Activated CD4-positive, alpha-beta T cell treated with anti-CD3 and anti-CD28 coated beads for 24 hours (primary cell): ENCODE measurements around the gene ACE.
"Not testable (repeated sequence)": the region's sequence is repeated elsewhere in the genome, so short reads cannot be mapped to it uniquely, and the experiment has no call there.

ENCODE experiments used
- DNase-seq, 2 donors: peaks; one replicate each; pipeline ENCODE4 v3.0.0-alpha.2; 2020; ENCODE audit warnings: low read depth in 2 of 2

ACE gene

GRCh38 chr17:63444457-63444856 lies 32.4 kb upstream of the ACE start:
- no peak for DNase-seq

- no peak for DNase-seq
Measured at GRCh38 chr17:63445065-63445464, 31.8 kb upstream of the ACE start.

GRCh38 chr17:63445571-63445953 lies 31.3 kb upstream of the ACE start:
- DNase-seq, result peak in 1 of 2 donors; percentile 26

- peak; percentile 48 to 51 for DNase-seq
Measured at GRCh38 chr17:63445954-63446752, 30.7 kb upstream of the ACE start, which contains the start of gene CYB561. CYB561 (minus strand) TSS chr17:63446306; CDS start chr17:63437547, 8,759 bp downstream.

- peak; percentile 13 to 27 for DNase-seq
Measured at GRCh38 chr17:63446753-63447470, 29.9 kb upstream of the ACE start.

GRCh38 chr17:63447471-63448009 lies 29.3 kb upstream of the ACE start:
- no peak for DNase-seq

- DNase-seq, result no peak
Measured at GRCh38 chr17:63448655-63449054, 28.2 kb upstream of the ACE start.

- no peak for DNase-seq
Measured at GRCh38 chr17:63450551-63450950, 26.3 kb upstream of the ACE start.

GRCh38 chr17:63451150-63451549 lies 25.7 kb upstream of the ACE start:
- DNase-seq, result no peak

- DNase-seq, result no peak
Measured at GRCh38 chr17:63452046-63452961, 24.6 kb upstream of the ACE start.

GRCh38 chr17:63452962-63453551 lies 23.8 kb upstream of the ACE start:
- DNase-seq, result no peak

GRCh38 chr17:63454357-63454756 lies 22.5 kb upstream of the ACE start:
- not testable (repeated sequence) for DNase-seq

- DNase-seq, result no peak
Measured at GRCh38 chr17:63454915-63455314, 21.9 kb upstream of the ACE start.

GRCh38 chr17:63455417-63455816 lies 21.4 kb upstream of the ACE start:
- DNase-seq, result no peak

- DNase-seq, result no peak
Measured at GRCh38 chr17:63458478-63458877, 18.4 kb upstream of the ACE start.

- DNase-seq, result no peak
Measured at GRCh38 chr17:63460018-63460417, 16.8 kb upstream of the ACE start.

GRCh38 chr17:63463771-63464170 lies 13.1 kb upstream of the ACE start:
- no peak for DNase-seq

- no peak for DNase-seq
Measured at GRCh38 chr17:63464691-63465236, 12.1 kb upstream of the ACE start.

GRCh38 chr17:63468099-63468498 lies 8.8 kb upstream of the ACE start:
- DNase-seq, result not testable (repeated sequence)

GRCh38 chr17:63474174-63474573 lies 2.7 kb upstream of the ACE start:
- no peak for DNase-seq
